CD4-positive, alpha-beta T cell (primary cell): ENCODE results near the gene TP63. TPM values are rescaled to one million over a fixed set of nuclear protein-coding genes. Genes with fewer than 3 reads are reported as not detected.

Source experiments
- ATAC-seq: fragments of 200-7000 bp; cut with Tn5 transposase; one replicate; pipeline ENCODE4 v1.10.0; 2022; ENCODE audit warnings: mild to moderate bottlenecking; ENCODE audit not compliant: poor library complexity
- CTCF ChIA-PET: fragments of 350-600 bp; sonication (Branson Sonifier 250); formaldehyde crosslinking; loops from one replicate; lab custom pipeline; 2021; ENCODE audit warnings: antibody characterized with exemption, inconsistent platforms; lab: Charles Lee
- POLR2A ChIA-PET: fragments of 350-600 bp; sonication (Branson Sonifier 250); formaldehyde crosslinking; loops from one replicate; lab custom pipeline; 2021; ENCODE audit warnings: antibody characterized with exemption, inconsistent platforms; lab: Charles Lee
- DNase-seq, 14 experiments: peaks; one replicate each; pipeline ENCODE4 v3.0.0-alpha.2; 2013 to 2020; ENCODE audit warnings: mixed read lengths in 2 of 14
- H3K27ac ChIP-seq, 2 donors: one replicate each; pipeline versions ENCODE4 v1.5.1 to v1.7.0; 2013; ENCODE audit warnings: low read length in 2 of 2, low read depth in 1 of 2, mild to moderate bottlenecking in 1 of 2
- H3K27me3 ChIP-seq, 2 experiments: 1 replicate in 1 of 2; 2 replicates in 1 of 2; pipeline versions ENCODE4 v1.6.1 to v1.7.0; 2013; ENCODE audit warnings: low read length in 2 of 2, control low read depth in 1 of 2, mild to moderate bottlenecking in 1 of 2, moderate library complexity in 1 of 2; ENCODE audit not compliant: insufficient read depth in 2 of 2, control insufficient read depth in 1 of 2
- H3K36me3 ChIP-seq: one replicate; pipeline ENCODE4 v1.6.1; 2013; ENCODE audit warnings: low read length, control low read depth; ENCODE audit not compliant: insufficient read depth
- H3K4me1 ChIP-seq: one replicate; pipeline ENCODE4 v1.6.1; 2013; ENCODE audit warnings: low read length, control low read depth; ENCODE audit not compliant: insufficient read depth
- H3K4me3 ChIP-seq: one replicate; pipeline ENCODE4 v1.5.1; 2013; ENCODE audit warnings: mild to moderate bottlenecking, low read length, moderate library complexity
- H3K9me3 ChIP-seq, 2 experiments: 1 replicate in 1 of 2; 2 replicates in 1 of 2; pipeline versions ENCODE4 v1.6.1 to v1.7.0; 2013; ENCODE audit warnings: low read length in 2 of 2, mild to moderate bottlenecking in 2 of 2, control low read depth in 1 of 2, moderate library complexity in 1 of 2; ENCODE audit not compliant: control insufficient read depth in 1 of 2, insufficient read depth in 1 of 2
- H3K27ac Mint-ChIP-seq: one replicate; pipeline ENCODE4 v1.8.0; 2020; ENCODE audit warnings: mixed read lengths
- H3K27me3 Mint-ChIP-seq: one replicate; pipeline ENCODE4 v1.8.0; 2021; ENCODE audit warnings: mixed read lengths
- H3K36me3 Mint-ChIP-seq: one replicate; pipeline ENCODE4 v1.8.0; 2021; ENCODE audit warnings: low read depth, mixed read lengths
- H3K4me1 Mint-ChIP-seq: one replicate; pipeline ENCODE4 v1.8.0; 2021; ENCODE audit warnings: low read depth, mixed read lengths
- H3K4me3 Mint-ChIP-seq: one replicate; pipeline ENCODE4 v1.8.0; 2020; ENCODE audit warnings: mild to moderate bottlenecking, mixed read lengths
- H3K9me3 Mint-ChIP-seq: one replicate; pipeline ENCODE4 v1.8.0; 2020; ENCODE audit warnings: mixed read lengths
- CTCF ChIP-seq: fragments of 200-600 bp; IDR thresholded peaks from one replicate; pipeline ENCODE4 v1.8.0; 2022; ENCODE audit warnings: antibody characterized with exemption, mild to moderate bottlenecking
- intact Hi-C, 2 experiments: fragments of 100-400 bp; cut with DNase I in 1 of 2; cut with micrococcal nuclease in 1 of 2; formaldehyde crosslinking; loops; one replicate each; pipeline versions ENCODE4 v1.15.1 to v1.9.0; 2023 to 2025; cut with DNase I, micrococcal nuclease
- total RNA-seq, 174 experiments: library from RNA in 2 of 174; stranded (reverse) in 2 of 174; gene quantifications; one replicate each; pipeline ENCODE4 v1.2.3 and lab custom pipeline; 2021 to 2026

TP63 gene
- total RNA-seq, 2 experiments from 2014 or later = 0.31 TPM; not detected in 1

DNA sequence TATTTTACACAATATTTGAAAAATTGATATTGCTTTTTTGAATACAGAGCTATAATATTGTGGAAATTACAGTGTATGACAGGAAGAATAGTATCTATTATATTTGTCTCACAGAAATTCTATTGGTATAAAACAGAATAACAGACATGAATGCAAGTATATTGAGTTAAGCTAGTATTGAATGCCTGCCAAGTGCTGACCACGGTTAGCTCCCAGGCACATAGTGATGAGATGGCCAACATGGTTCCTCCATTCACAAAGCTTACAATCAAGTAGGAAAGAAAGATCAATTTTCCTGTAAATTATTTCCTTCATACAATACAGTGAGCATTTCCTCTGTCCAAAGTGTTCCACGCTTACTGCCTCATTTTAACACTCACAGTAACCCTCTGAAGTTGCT is 67.6 kb downstream of the TP63 start:
- Mint-ChIP-seq H3K36me3 (no peaks in the 10 kb centered on the region), H3K9me3 (no peaks in the 10 kb centered on the region), H3K4me1 (no peaks in the 10 kb centered on the region), H3K4me3 (no peak overlapping the region), H3K27me3 (peaks cover 5% of the 10 kb centered on the region), H3K27ac (no peak overlapping the region)
- Histone ChIP-seq H3K4me1 (no peaks in the 10 kb centered on the region), H3K36me3 (no peaks in the 10 kb centered on the region), H3K9me3 (no peaks in the 10 kb centered on the region), H3K27me3 (no peaks in the 10 kb centered on the region), H3K27ac (no peak overlapping the region), H3K4me3 (no peak overlapping the region)
- no peak for DNase-seq
- no peak for ATAC-seq
- CTCF ChIA-PET = no interaction called here
- no peak for TF ChIP-seq CTCF
- intact Hi-C loops = no loop called here
- POLR2A ChIA-PET = no interaction called here

- no peak for ATAC-seq
- DNase-seq = no peak
- CTCF ChIA-PET = no interaction called here
- no peaks in the 10 kb centered on the region for H3K9me3 ChIP-seq
- no peak overlapping the region for H3K4me3 ChIP-seq
- no peaks in the 10 kb centered on the region for H3K4me1 ChIP-seq
- POLR2A ChIA-PET = no interaction called here
- H3K27ac Mint-ChIP-seq = no peak overlapping the region
- no peak overlapping the region for H3K27ac ChIP-seq
- no peaks in the 10 kb centered on the region for H3K27me3 ChIP-seq
- peaks cover 5% of the 10 kb centered on the region for H3K27me3 Mint-ChIP-seq
- H3K4me1 Mint-ChIP-seq = no peaks in the 10 kb centered on the region
- no peak for TF ChIP-seq CTCF
- H3K4me3 Mint-ChIP-seq = no peak overlapping the region
- intact Hi-C loops = no loop called here
- no peaks in the 10 kb centered on the region for H3K36me3 Mint-ChIP-seq
- H3K9me3 Mint-ChIP-seq = no peaks in the 10 kb centered on the region
- no peaks in the 10 kb centered on the region for H3K36me3 ChIP-seq
These were observed 68.7 kb downstream of the TP63 start for GRCh38 chr3:189699885-189700284.

DNA sequence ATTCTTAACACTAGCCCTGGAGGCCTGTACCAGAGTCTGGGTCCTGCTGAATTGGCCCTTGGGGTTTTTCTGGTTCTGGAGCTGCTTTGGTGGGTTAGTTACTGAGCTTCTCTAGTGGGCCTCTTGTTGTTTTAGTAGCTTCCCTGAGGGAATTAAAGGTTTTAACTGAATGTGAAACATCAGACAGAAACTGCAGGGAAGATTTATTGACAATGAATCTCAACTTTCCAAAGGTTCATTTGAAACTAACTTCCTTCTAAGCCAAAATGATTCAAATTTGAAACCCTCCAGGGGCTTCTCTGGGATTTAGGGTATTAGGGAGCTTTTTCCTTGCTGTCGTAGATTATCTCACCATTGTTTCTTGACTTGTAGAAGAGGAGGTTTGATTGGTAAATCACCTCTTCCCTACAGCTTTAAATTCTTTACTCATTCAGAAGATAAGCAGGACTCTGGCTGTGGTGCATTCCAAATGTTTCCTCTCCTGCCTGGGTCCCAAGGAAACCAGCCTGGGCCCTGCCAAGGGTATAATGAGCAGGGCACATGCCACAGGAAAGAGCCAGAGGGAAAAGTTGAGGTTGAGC is 71.0 kb downstream of the TP63 start:
- ChIA-PET CTCF (no interaction called here), POLR2A (no interaction called here)
- Mint-ChIP-seq H3K4me1 (no peaks in the 10 kb centered on the region), H3K36me3 (no peaks in the 10 kb centered on the region), H3K4me3 (no peak overlapping the region), H3K27ac (no peak overlapping the region), H3K9me3 (no peaks in the 10 kb centered on the region), H3K27me3 (peaks cover 5% of the 10 kb centered on the region)
- Histone ChIP-seq H3K36me3 (no peaks in the 10 kb centered on the region), H3K27me3 (no peaks in the 10 kb centered on the region), H3K9me3 (no peaks in the 10 kb centered on the region), H3K4me1 (no peaks in the 10 kb centered on the region), H3K27ac (no peak overlapping the region), H3K4me3 (no peak overlapping the region)
- DNase-seq (no peak), ATAC-seq (no peak)
- TF ChIP-seq CTCF = no peak
- intact Hi-C loops = no loop called here
